ENCODE data around the gene IRGQ. TPM values are rescaled to one million over a fixed set of nuclear protein-coding genes. Genes with fewer than 3 reads are reported as not detected.
"Not testable (repeated sequence)": the region's sequence is repeated elsewhere in the genome, so short reads cannot be mapped to it uniquely, and the experiment has no call there.

Gene IRGQ
- total RNA-seq, 1 experiment from 2014 or later, result 24.1 TPM

GRCh38 chr19:43605875-43606568, 10.1 kb upstream of the IRGQ start:
- no peak overlapping the region for H2AFZ ChIP-seq (ENCODE audit: low read length)
- no peak overlapping the region for H3K4me3 Mint-ChIP-seq
- H3K79me2 ChIP-seq (ENCODE audit: insufficient read depth, low read length), result no peaks in the 10 kb centered on the region
- H3K27me3 ChIP-seq (ENCODE audit: insufficient read depth, low read length), result no peaks in the 10 kb centered on the region
- H3K14ac ChIP-seq (ENCODE audit: insufficient read depth, low read length), result no peak overlapping the region
- H3K9ac ChIP-seq (ENCODE audit: extremely low read depth, insufficient read length, low read length), result no peak overlapping the region
- H2BK120ac ChIP-seq (ENCODE audit: low read depth, low read length, poor library complexity, severe bottlenecking), result no peak overlapping the region
- no peak overlapping the region for H2BK20ac ChIP-seq (ENCODE audit: low read depth, low read length, poor library complexity, severe bottlenecking)
- no peak for TF ChIP-seq CTCF (conservative IDR thresholded peaks at IDR 0.05)
- no peaks in the 10 kb centered on the region for H4K20me1 ChIP-seq (ENCODE audit: control insufficient read depth, insufficient read depth, insufficient read length)
- peaks cover 8 to 23% (median 19%) of the 10 kb centered on the region in 3 experiments; a peak in 6 of 7 replicates for H3K36me3 Mint-ChIP-seq (ENCODE audit: insufficient read depth in 1 of 3, low read depth in 3 of 3)
- no peak overlapping the region for H3K18ac ChIP-seq (ENCODE audit: insufficient read length, low read depth, low read length)
- no peaks in the 10 kb centered on the region for H3K27me3 Mint-ChIP-seq (ENCODE audit: low read depth)
- no peak overlapping the region for H3T11ph ChIP-seq (ENCODE audit: low read length)
- H4K8ac ChIP-seq (replicated peaks; ENCODE audit: insufficient read length, low read depth, low read length), result no peak overlapping the region
- no peak overlapping the region for H3K27ac Mint-ChIP-seq
- H3K27ac ChIP-seq (ENCODE audit: insufficient read length, low read depth, low read length), result no peak overlapping the region
- H2AK5ac ChIP-seq (ENCODE audit: insufficient read length, low read length), result no peak overlapping the region
- no peaks in the 10 kb centered on the region for H3K9me3 Mint-ChIP-seq
- no peak overlapping the region for H4K5ac ChIP-seq (ENCODE audit: insufficient read length, low read depth, low read length)
- H3K4ac ChIP-seq (ENCODE audit: low read depth, low read length), result no peak overlapping the region
- H4K91ac ChIP-seq (ENCODE audit: insufficient read length, low read depth, low read length), result no peak overlapping the region
- H3K23ac ChIP-seq (ENCODE audit: insufficient read length, low read depth, low read length), result no peak overlapping the region
- H2BK15ac ChIP-seq (ENCODE audit: low read depth, low read length), result no peak overlapping the region
- H3K56ac ChIP-seq (ENCODE audit: insufficient read length, low read depth, low read length), result no peak overlapping the region
- no peak overlapping the region for H3K4me2 ChIP-seq (ENCODE audit: insufficient read depth, insufficient read length, low read length)
- H3K9me3 ChIP-seq (ENCODE audit: control insufficient read depth, low read depth, low read length), result no peaks in the 10 kb centered on the region
- no peak overlapping the region for H2BK12ac ChIP-seq (ENCODE audit: insufficient read length, low read depth, low read length)
- WGBS (ENCODE audit: extremely low coverage, insufficient read length, low lambda C conversion rate), result no CpG with 5 or more reads among the region's 7 CpGs
- H3K23me2 ChIP-seq (ENCODE audit: insufficient read length, low read depth, low read length, poor library complexity, severe bottlenecking), result no peaks in the 10 kb centered on the region
- no peaks in the 10 kb centered on the region for H3K79me1 ChIP-seq (ENCODE audit: insufficient read depth, low read depth, low read length, poor library complexity, severe bottlenecking)
- H3K4me1 ChIP-seq (ENCODE audit: insufficient read depth, low read length), result no peaks in the 10 kb centered on the region
- DNase-seq, result no peak
- H3K4me1 Mint-ChIP-seq, result peaks cover 6% of the 10 kb centered on the region in 2 experiments
- no peak overlapping the region for H2BK5ac ChIP-seq (ENCODE audit: insufficient read length, low read length)

GRCh38 chr19:43600326-43600725, 4.4 kb upstream of the IRGQ start:
- H3K4me1 ChIP-seq (ENCODE audit: insufficient read depth, low read length); H2BK120ac ChIP-seq (ENCODE audit: low read depth, low read length, poor library complexity, severe bottlenecking); H3K9ac ChIP-seq (ENCODE audit: extremely low read depth, insufficient read length, low read length); DNase-seq; H3K4me3 Mint-ChIP-seq; H3K23ac ChIP-seq (ENCODE audit: insufficient read length, low read depth, low read length); H3K14ac ChIP-seq (ENCODE audit: insufficient read depth, low read length); H3K79me1 ChIP-seq (ENCODE audit: insufficient read depth, low read depth, low read length, poor library complexity, severe bottlenecking); H4K91ac ChIP-seq (ENCODE audit: insufficient read length, low read depth, low read length); H3K27me3 Mint-ChIP-seq (ENCODE audit: low read depth); H4K5ac ChIP-seq (ENCODE audit: insufficient read length, low read depth, low read length); H3K27me3 ChIP-seq (ENCODE audit: insufficient read depth, low read length); H4K20me1 ChIP-seq (ENCODE audit: control insufficient read depth, insufficient read depth, insufficient read length); H3K9me3 Mint-ChIP-seq; H3K9me3 ChIP-seq (ENCODE audit: control insufficient read depth, low read depth, low read length); H3K4ac ChIP-seq (ENCODE audit: low read depth, low read length); H4K8ac ChIP-seq (replicated peaks; ENCODE audit: insufficient read length, low read depth, low read length); H3K27ac ChIP-seq (ENCODE audit: insufficient read length, low read depth, low read length); H2AK5ac ChIP-seq (ENCODE audit: insufficient read length, low read length); H3K79me2 ChIP-seq (ENCODE audit: insufficient read depth, low read length); H2AFZ ChIP-seq (ENCODE audit: low read length); H2BK20ac ChIP-seq (ENCODE audit: low read depth, low read length, poor library complexity, severe bottlenecking); H3K56ac ChIP-seq (ENCODE audit: insufficient read length, low read depth, low read length); H2BK15ac ChIP-seq (ENCODE audit: low read depth, low read length); H3T11ph ChIP-seq (ENCODE audit: low read length); H3K27ac Mint-ChIP-seq; H2BK12ac ChIP-seq (ENCODE audit: insufficient read length, low read depth, low read length); H3K4me2 ChIP-seq (ENCODE audit: insufficient read depth, insufficient read length, low read length); H2BK5ac ChIP-seq (ENCODE audit: insufficient read length, low read length); H3K18ac ChIP-seq (ENCODE audit: insufficient read length, low read depth, low read length): not testable (repeated sequence)
- Mint-ChIP-seq H3K36me3 (ENCODE audit: insufficient read depth in 1 of 3, low read depth in 3 of 3) (peaks cover 0 to 27% (median 16%) of the 10 kb centered on the region in 3 experiments; a peak in 6 of 7 replicates), H3K4me1 (peaks cover 15 to 19% of the 10 kb centered on the region in 2 experiments)
- peaks cover 12% of the 10 kb centered on the region for H3K23me2 ChIP-seq (ENCODE audit: insufficient read length, low read depth, low read length, poor library complexity, severe bottlenecking)
- no CpG with 5 or more reads among the region's 5 CpGs for WGBS (ENCODE audit: extremely low coverage, insufficient read length, low lambda C conversion rate)
